Neuronal stem cell (in vitro differentiated cells): ENCODE data around the gene TNFSF12.
A peak's percentile ranks its signal among the peaks of the same experiment; 100 is the strongest.

Source experiments
- DNase-seq: peaks from one replicate; pipeline ENCODE4 v3.0.0-alpha.2; 2013; ENCODE audit warnings: low spot score
- H2AFZ ChIP-seq: one replicate; pipeline ENCODE4 v1.6.1; 2013; ENCODE audit warnings: mild to moderate bottlenecking, low read length, inconsistent platforms
- H2AK5ac ChIP-seq: 2 replicates; pipeline ENCODE4 v1.6.1; 2013; ENCODE audit warnings: low read depth, mild to moderate bottlenecking, inconsistent platforms, low read length, moderate library complexity, mixed read lengths
- H2BK120ac ChIP-seq: 2 replicates; pipeline ENCODE4 v1.6.1; 2013; ENCODE audit warnings: low read depth, mild to moderate bottlenecking, inconsistent platforms, low read length, moderate library complexity, mixed read lengths
- H2BK12ac ChIP-seq: one replicate; pipeline ENCODE4 v1.6.1; 2013; ENCODE audit warnings: low read length, inconsistent platforms
- H2BK15ac ChIP-seq: 2 replicates; pipeline ENCODE4 v1.6.1; 2013; ENCODE audit warnings: mild to moderate bottlenecking, low read length, inconsistent platforms, mixed read lengths
- H2BK5ac ChIP-seq: one replicate; pipeline ENCODE4 v1.6.1; 2013; ENCODE audit warnings: inconsistent platforms, mild to moderate bottlenecking, low read length, moderate library complexity
- H3K14ac ChIP-seq: one replicate; pipeline ENCODE4 v1.6.1; 2013; ENCODE audit warnings: low read length, inconsistent platforms
- H3K18ac ChIP-seq: 2 replicates; pipeline ENCODE4 v1.6.1; 2013; ENCODE audit warnings: low read length, inconsistent platforms
- H3K23ac ChIP-seq: 2 replicates; pipeline ENCODE4 v1.6.1; 2013; ENCODE audit warnings: low read depth, mild to moderate bottlenecking, mixed read lengths, low read length, inconsistent platforms; ENCODE audit not compliant: poor library complexity
- H3K27ac ChIP-seq: replicated peaks from 3 replicates; pipeline ENCODE4 v1.5.1; 2013; ENCODE audit warnings: low read length, inconsistent platforms
- H3K27me3 ChIP-seq, 3 experiments: 2 replicates each; pipeline ENCODE4 v1.6.1; 2013; ENCODE audit warnings: low read length in 3 of 3, mild to moderate bottlenecking in 2 of 3, inconsistent platforms in 1 of 3, low read depth in 1 of 3, mixed read lengths in 1 of 3, moderate library complexity in 1 of 3; ENCODE audit not compliant: control insufficient read depth in 3 of 3, insufficient read depth in 3 of 3
- H3K36me3 ChIP-seq, 2 donors: replicated peaks in 1 of 2; 2 replicates each; pipeline ENCODE4 v1.6.1; 2013; ENCODE audit warnings: low read length in 2 of 2; ENCODE audit not compliant: control insufficient read depth in 2 of 2, insufficient read depth in 2 of 2
- H3K4ac ChIP-seq: 2 replicates; pipeline ENCODE4 v1.6.1; 2013; ENCODE audit warnings: inconsistent platforms, mild to moderate bottlenecking, low read length, moderate library complexity
- H3K4me1 ChIP-seq, 2 donors: 1 replicate in 1 of 2; 2 replicates in 1 of 2; pipeline ENCODE4 v1.6.1; 2013; ENCODE audit warnings: low read length in 2 of 2, low read depth in 1 of 2; ENCODE audit not compliant: control insufficient read depth in 2 of 2, insufficient read depth in 1 of 2
- H3K4me2 ChIP-seq: one replicate; pipeline ENCODE4 v1.6.1; 2013; ENCODE audit warnings: mild to moderate bottlenecking, low read length, inconsistent platforms; ENCODE audit not compliant: insufficient read depth, poor library complexity, severe bottlenecking
- H3K4me3 ChIP-seq, 2 donors: 2 replicates each; pipeline ENCODE4 v1.5.1; 2013; ENCODE audit warnings: low read length in 2 of 2, mild to moderate bottlenecking in 2 of 2, inconsistent platforms in 1 of 2, moderate library complexity in 1 of 2
- H3K79me1 ChIP-seq: one replicate; pipeline ENCODE4 v1.6.1; 2013; ENCODE audit warnings: low read depth, mild to moderate bottlenecking, inconsistent platforms, low read length, moderate library complexity
- H3K9ac ChIP-seq: one replicate; pipeline ENCODE4 v1.6.1; 2013; ENCODE audit warnings: mild to moderate bottlenecking, low read depth, low read length, inconsistent platforms; ENCODE audit not compliant: poor library complexity
- H3K9me3 ChIP-seq, 2 donors: replicated peaks in 1 of 2; 2 replicates each; pipeline versions ENCODE3 to v1.6.1; 2013; ENCODE audit warnings: low read length in 2 of 2, mild to moderate bottlenecking in 2 of 2, inconsistent platforms in 1 of 2, low read depth in 1 of 2, mixed read lengths in 1 of 2, moderate library complexity in 1 of 2; ENCODE audit not compliant: control insufficient read depth in 2 of 2, insufficient read depth in 1 of 2
- H4K8ac ChIP-seq: one replicate; pipeline ENCODE4 v1.6.1; 2013; ENCODE audit warnings: low read depth, mild to moderate bottlenecking, inconsistent platforms, low read length, moderate library complexity
- H4K91ac ChIP-seq: one replicate; pipeline ENCODE4 v1.6.1; 2013; ENCODE audit warnings: low read length, low read depth, mild to moderate bottlenecking, inconsistent platforms; ENCODE audit not compliant: poor library complexity
- WGBS, 2 donors: extraction: QIAGEN DNeasy Blood & Tissue Kit; methylation state at CpG; one replicate each; pipeline ENCODE4 v1.1.7; 2013; ENCODE audit warnings: missing lambda C conversion rate in 2 of 2, mixed read lengths in 1 of 2; ENCODE audit not compliant: insufficient read length in 2 of 2, insufficient replicate concordance in 1 of 2; ENCODE audit errors: extremely low coverage in 2 of 2; 5-methylcytosine and 5-hydroxymethylcytosine counted together

TNFSF12 gene

DNA sequence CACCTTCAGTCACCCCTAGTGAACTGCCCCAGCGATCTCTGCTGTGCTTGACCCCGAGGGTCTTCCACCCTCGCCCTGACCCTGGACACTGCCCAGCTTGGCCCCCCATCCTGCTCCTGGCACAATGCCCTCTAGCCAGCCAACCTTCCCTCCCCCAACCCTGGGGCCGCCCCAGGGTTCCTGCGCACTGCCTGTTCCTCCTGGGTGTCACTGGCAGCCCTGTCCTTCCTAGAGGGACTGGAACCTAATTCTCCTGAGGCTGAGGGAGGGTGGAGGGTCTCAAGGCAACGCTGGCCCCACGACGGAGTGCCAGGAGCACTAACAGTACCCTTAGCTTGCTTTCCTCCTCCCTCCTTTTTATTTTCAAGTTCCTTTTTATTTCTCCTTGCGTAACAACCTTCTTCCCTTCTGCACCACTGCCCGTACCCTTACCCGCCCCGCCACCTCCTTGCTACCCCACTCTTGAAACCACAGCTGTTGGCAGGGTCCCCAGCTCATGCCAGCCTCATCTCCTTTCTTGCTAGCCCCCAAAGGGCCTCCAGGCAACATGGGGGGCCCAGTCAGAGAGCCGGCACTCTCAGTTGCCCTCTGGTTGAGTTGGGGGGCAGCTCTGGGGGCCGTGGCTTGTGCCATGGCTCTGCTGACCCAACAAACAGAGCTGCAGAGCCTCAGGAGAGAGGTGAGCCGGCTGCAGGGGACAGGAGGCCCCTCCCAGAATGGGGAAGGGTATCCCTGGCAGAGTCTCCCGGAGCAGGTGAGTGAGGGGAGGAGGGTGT, 9.9 kb downstream of the TNFSF12 start, which contains the start of gene TNFSF13:
TNFSF13 (plus strand) TSS at position 207 of the 776 bp plus-strand sequence; CDS start at position 497, 290 bp downstream.
- H4K8ac ChIP-seq, result peak within 1 kb of the TSS; percentile 29
- H3K14ac ChIP-seq, result no peak within 1 kb of the TSS
- peak within 1 kb of the TSS; percentile 95 for H2AFZ ChIP-seq
- peak within 1 kb of the TSS; percentile 90 for H3K18ac ChIP-seq
- H2BK12ac ChIP-seq, result peak within 1 kb of the TSS; percentile 30
- H3K9ac ChIP-seq, result peak within 1 kb of the TSS; percentile 30
- H2BK120ac ChIP-seq, result no peak within 1 kb of the TSS
- H3K4me1 ChIP-seq, result peaks cover 24 to 25% of the 10 kb centered on the region in 2 donors
- H3K4me3 ChIP-seq, result no peak within 1 kb of the TSS
- H3K27ac ChIP-seq, result no peak within 1 kb of the TSS
- H2AK5ac ChIP-seq, result peak within 1 kb of the TSS; percentile 94
- no CpG with 5 or more reads among the region's 16 CpGs for WGBS, 2 donors
- H3K4me2 ChIP-seq, result no peak within 1 kb of the TSS
- no peak for DNase-seq
- H3K79me1 ChIP-seq, result peaks cover 5% of the 10 kb centered on the region
- H3K4ac ChIP-seq, result no peak within 1 kb of the TSS
- no peaks in the 10 kb centered on the region for H3K27me3 ChIP-seq
- H3K9me3 ChIP-seq, result no peaks in the 10 kb centered on the region
- H4K91ac ChIP-seq, result no peak within 1 kb of the TSS
- H3K36me3 ChIP-seq, result peaks cover under 1 to 5% of the 10 kb centered on the region in 2 donors
- peak within 1 kb of the TSS; percentile 92 for H2BK15ac ChIP-seq
- H2BK5ac ChIP-seq, result no peak within 1 kb of the TSS
- no peak within 1 kb of the TSS for H3K23ac ChIP-seq

DNA sequence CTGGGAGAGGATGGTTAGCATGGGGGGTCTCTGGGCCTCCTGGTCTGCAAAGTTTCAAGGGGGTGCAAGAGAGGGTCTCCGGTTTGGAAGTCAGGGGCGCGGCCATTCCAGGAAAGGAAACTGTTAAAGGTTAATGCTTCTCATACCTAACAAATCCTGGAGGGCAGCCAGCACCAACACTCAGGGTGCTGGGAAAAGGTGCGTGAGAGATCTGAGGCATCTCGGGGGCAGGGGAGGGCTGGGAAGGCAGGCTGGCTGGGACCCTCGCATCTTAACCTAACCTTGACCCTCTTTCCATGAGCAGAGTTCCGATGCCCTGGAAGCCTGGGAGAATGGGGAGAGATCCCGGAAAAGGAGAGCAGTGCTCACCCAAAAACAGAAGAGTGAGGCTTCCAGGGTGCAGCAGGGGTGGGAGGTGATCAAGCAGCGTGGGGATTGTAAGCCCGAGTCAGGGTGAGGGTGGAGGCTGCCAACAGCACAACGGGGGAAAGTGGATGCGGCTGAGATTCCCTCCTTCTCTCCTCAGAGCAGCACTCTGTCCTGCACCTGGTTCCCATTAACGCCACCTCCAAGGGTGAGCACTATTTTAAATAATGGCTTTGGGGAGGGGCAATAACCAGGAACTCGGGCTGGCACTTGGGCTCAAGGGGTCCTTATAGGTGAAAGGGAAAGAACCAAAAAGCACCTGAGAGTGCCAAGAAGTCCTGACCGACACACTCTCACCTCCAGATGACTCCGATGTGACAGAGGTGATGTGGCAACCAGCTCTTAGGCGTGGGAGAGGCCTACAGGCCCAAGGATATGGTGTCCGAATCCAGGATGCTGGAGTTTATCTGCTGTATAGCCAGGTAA, 10.7 kb downstream of the TNFSF12 start:
- H2AFZ ChIP-seq, result peak overlapping the region; percentile 94
- H2BK12ac ChIP-seq, result no peak overlapping the region
- no peak overlapping the region for H2BK120ac ChIP-seq
- H3K4ac ChIP-seq, result no peak overlapping the region
- H3K9ac ChIP-seq, result no peak overlapping the region
- no peak overlapping the region for H3K4me3 ChIP-seq
- H4K8ac ChIP-seq, result no peak overlapping the region
- peak overlapping the region; percentile 90 for H2BK15ac ChIP-seq
- no CpG with 5 or more reads among the region's 18 CpGs for WGBS, 2 donors
- no peak overlapping the region for H3K27ac ChIP-seq
- no peak overlapping the region for H2BK5ac ChIP-seq
- no peak overlapping the region for H4K91ac ChIP-seq
- no peak for DNase-seq
- H3K18ac ChIP-seq, result no peak overlapping the region
- H3K4me1 ChIP-seq, result peaks cover 24 to 25% of the 10 kb centered on the region in 2 donors
- H3K36me3 ChIP-seq, result peaks cover 7 to 13% of the 10 kb centered on the region in 2 donors
- peak overlapping the region; percentile 58 for H2AK5ac ChIP-seq
- H3K79me1 ChIP-seq, result peaks cover 5% of the 10 kb centered on the region
- no peak overlapping the region for H3K23ac ChIP-seq
- no peak overlapping the region for H3K14ac ChIP-seq
- no peak overlapping the region for H3K4me2 ChIP-seq
- H3K27me3 ChIP-seq, result no peaks in the 10 kb centered on the region
- H3K9me3 ChIP-seq, result no peaks in the 10 kb centered on the region

- Histone ChIP-seq H3K4me2 (peak overlapping the region; percentile 95), H2AK5ac (no peak overlapping the region), H2BK120ac (no peak overlapping the region), H2BK12ac (no peak overlapping the region), H3K4ac (no peak overlapping the region), H3K18ac (no peak overlapping the region), H4K8ac (no peak overlapping the region), H3K14ac (no peak overlapping the region), H3K4me1 (peaks cover 24 to 25% of the 10 kb centered on the region in 2 donors), H3K79me1 (peaks cover 7% of the 10 kb centered on the region), H2AFZ (peak overlapping the region; percentile 94), H3K9me3 (no peaks in the 10 kb centered on the region), H3K27me3 (no peaks in the 10 kb centered on the region), H3K36me3 (peaks cover 15 to 22% of the 10 kb centered on the region in 2 donors), H3K23ac (no peak overlapping the region), H3K4me3 (peak overlapping the region in 1 of 2 donors; percentile 86), H2BK15ac (no peak overlapping the region), H2BK5ac (no peak overlapping the region), H3K27ac (peak overlapping the region; percentile 21), H3K9ac (no peak overlapping the region), H4K91ac (no peak overlapping the region)
- peak; percentile 67 for DNase-seq
- no CpG with 5 or more reads among the region's 22 CpGs for WGBS, 2 donors
Measured at GRCh38 chr17:7560172-7561027, 11.5 kb downstream of the TNFSF12 start.
